ENCODE measurements around the gene IRS1. TPM values are rescaled to one million over a fixed set of nuclear protein-coding genes. Genes with fewer than 3 reads are reported as not detected.
A peak's percentile ranks its signal among the peaks of the same experiment; 100 is the strongest.

IRS1 gene
- polyA plus RNA-seq, 1 donor = 11.7 TPM

DNA sequence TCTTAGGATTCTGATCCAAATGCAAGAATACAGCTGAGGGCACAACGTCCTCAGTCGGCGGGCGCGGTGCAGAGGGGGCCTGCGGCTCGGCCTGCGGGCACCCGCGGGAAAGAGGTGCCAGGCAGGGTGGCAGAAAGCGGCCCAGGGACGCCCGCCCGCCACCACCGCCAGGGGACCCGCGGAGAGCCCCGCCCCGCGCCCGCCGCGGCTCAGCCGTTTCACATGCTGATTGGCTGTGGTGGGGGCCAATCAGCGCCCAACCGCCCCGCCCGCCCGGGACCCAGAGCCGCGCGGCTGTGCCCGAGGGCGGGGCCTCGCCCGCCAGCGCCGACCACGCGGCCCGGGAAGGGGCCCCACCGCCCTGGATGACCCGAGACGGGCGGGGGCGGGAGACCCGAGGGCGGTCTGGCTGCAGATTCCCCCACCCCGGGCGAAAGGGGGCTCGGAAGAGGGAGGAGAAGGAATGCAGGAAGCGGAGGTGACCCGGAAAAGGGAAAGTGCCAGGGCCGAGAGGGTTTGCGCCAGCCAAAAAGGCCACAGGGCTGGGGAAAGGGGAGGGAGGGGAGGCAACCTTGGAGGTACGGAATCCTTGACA is 8.0 kb downstream of the IRS1 start:
- peak; percentile 85 for DNase-seq

DNA sequence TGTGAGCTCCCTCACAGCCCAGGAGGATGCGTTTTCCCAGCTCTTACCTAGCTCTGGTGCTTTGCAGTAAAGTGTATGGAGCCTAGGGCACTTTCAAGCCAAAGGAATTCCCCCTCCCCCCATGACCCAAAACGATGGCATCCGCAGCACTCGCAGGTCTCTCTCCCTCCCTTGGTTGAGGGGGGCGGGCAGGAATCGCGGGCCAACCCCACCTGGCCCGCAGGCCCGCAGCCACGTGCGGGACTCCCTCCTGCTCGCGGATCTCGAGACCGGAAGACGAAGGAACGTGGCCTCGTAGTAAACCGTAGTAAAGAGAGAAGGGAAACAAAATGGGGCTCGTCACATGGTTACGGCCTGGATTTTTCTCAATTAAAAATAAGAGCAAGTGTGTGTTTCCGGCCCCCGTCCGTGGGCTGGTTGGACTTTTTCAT is 8.5 kb downstream of the IRS1 start:
- no peak for DNase-seq

DNA sequence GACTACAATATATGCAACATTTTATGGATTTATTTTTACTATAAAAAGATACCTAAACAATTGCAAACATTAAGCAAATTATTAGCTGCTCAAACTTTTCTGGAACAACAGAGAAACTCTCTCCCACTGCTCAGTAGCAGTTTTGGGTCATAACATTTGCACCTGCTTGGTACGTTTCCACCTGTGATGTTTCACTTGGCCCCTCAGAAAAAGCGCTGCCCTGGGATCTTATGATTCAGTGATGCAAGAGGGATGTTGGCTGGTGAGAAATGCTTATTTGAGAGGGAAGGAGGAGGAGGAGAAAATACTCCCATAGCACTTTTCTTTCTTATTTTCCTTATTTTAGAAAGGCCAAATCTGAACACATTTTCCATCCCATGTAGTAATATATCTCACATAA is 9.2 kb downstream of the IRS1 start:
- DNase-seq = no peak

DNA sequence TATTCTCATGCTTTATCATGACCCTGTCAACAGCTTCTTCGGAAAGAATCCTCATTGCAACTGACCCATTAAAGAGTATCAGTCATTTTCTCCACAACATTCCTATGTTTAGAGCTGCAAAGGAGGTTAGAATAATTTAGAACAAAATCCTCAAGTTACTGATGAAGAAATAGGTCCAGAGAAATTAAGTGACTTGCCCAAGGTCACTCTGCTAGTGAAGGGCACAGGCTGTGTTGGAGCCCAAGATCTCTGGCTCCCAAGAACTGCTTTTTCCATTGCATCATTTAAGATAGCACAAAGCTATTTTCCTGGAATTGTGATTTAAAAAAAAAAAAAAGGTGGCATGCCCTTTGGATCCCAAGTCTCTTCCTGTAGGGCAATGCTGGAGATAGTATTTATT is 9.6 kb downstream of the IRS1 start:
- no peak for DNase-seq

DNA sequence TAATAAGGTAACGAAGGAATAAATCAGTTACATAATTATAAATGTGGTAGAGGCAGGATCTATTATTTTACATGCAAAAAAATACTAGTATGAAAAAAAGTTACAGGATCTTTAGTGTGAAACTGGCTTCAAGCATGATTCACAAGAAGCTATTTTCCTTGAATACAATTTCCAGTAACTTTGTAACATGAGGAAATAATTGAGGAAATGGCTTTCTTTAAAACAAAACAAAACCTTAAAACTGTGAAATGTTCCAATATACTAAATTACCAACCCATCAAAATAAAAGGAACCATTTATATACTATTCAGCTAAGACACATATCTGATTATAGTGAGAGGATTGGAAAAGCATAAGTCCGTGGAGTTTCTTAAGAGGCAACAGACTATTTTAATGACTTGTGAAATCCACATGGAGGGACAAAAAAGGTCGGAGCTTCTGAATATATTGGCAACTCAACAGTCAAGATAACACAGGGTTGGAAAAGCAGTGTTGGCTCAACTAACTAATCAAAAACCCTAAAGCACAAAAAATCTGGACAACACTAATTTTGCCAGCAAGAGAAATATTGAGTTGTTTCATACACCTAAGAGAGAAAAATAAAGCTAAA is 10.6 kb downstream of the IRS1 start:
- no peak for DNase-seq

DNA sequence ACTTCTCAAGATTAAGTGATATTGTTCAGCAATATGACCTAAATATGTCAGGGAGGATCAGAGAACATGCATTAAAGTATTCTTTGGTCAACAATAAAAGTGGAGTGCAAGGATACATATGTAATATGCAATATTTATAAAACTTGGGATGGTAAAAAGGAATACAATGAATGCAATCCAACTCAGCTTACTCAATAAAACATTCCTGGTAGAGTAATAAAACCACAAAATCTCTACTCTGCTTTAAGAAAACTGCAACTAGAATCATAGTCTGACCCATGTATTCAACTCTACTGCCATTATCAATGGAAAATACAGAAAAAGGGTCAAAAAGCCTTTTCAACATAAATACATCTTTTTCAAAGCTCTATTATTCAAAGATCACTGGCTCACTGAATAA is 11.6 kb downstream of the IRS1 start:
- no peak for DNase-seq

DNA sequence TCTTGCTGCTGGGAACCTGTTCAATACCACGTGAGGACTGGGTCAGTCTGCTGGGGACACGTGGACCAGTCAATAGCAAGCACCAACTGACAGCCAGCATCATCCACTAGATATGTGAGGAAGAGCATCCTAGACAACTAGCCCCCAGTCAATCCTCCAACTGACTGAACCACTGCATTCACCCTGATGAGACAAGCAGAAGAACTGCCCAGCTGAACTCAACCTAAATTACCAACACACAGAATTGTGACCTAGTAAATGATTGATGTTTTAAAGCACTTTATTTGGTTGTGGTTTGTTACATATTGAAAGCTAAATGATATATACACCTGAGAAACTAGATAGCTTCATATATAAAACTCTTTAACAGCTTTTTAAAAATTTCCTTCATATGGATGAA is 15.7 kb downstream of the IRS1 start:
- DNase-seq = no peak

DNA sequence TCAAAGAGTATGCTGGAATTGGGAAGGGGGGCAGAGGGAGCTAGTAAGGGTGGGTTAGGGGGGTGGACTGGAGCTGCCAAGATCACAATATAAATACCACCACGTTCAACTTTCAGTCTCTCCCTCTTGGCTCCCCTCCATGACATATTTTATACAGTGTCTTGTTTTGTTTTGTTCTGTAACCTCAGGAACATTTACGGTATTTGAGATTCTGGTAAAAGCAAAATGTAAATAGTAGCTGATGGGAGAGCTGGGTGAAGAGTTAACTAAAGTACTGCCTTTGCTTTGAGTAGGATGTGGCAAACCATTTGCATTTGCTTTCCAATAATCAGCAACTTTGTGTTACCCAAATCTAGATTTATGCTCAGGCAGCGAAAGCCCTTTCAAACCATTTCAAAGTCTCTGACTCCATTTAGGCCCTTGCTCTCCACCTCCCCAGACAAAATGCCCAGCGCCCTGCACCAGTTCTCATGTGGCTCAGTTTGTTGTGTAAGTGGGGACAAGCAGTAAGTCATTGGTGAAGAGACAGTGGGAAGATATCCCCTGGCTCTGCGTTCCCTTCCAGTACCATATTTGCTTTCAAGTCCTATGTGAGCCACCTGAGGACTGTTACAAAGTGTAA is 17.4 kb downstream of the IRS1 start:
- DNase-seq = no peak

DNA sequence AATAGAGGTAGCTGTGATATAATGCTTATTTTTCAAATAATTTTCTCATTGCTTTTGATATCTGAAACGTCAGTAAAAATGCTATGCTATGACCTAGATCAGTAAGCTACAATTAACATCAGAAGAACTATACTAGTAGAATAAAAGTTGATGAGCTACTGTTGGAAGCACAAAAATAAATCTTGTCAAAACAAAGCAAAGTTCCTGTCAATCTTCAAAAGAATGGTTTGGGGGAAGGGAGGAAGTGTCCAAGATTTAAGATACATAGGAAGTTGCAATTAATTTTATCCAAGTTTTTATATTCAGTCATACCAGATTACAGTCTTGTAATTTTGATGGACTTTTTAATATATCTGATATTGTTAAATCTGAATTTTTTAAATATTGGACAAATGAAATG is 19.2 kb downstream of the IRS1 start:
- no peak for DNase-seq

DNA sequence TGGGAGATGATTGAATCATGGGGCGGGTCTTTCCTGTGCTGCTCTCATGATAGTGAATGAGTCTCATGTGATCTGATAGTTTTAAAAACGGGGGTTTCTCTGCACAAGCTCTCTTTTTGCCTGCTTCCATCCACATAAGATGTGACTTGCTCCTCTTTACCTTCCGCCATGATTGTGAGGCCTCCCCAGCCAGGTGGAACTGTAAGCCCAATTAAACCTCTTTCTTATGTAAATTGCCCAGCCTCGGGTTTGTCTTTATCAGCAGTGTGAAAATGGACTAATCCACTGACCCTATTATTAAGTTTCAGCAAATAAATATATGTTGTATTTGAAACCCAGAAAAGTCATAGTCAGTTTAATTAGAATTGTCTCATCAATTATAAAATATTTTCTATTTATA is 22.0 kb downstream of the IRS1 start:
- DNase-seq = no peak

DNA sequence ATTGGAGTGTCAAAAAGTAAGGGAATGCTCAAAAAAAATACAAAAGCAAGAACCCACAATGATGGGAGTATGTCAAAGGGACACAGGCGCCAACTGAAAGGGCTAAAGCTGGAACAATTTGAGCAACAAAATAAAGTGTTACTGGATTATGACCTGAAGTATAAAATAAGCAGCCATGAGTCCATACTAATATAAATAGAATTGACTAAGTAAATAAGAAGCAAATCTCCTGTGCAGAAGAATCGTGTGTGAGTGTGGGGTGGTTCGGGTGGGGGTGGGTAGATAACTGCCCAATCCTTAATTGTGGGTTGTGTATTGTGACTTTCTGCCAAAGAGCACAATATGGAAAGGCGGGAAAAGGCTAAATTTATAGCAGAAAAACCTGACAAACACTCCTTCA is 23.5 kb downstream of the IRS1 start:
- no peak for DNase-seq

DNA sequence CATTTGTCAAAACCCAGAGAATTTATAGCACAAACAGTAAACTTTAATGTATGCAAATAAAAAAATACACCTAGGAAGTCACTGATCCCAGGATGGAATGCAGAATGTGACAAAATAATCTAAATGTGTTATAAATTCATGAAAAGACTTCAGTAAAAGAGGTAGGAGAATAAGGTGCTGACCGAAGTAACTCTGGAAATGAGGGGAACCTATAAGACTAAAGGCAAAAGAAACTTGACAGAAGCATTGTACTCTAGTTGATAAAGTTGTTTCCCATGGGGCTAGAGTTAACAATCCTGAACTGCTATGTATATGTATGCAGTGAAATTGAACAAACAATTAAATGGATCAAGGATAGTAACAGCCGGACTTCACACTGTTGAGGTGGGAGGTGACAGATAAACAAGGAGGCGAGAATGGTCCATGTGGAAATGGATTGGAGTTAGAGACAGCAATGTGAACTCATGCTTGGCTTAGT is 24.5 kb downstream of the IRS1 start:
- DNase-seq = no peak

DNA sequence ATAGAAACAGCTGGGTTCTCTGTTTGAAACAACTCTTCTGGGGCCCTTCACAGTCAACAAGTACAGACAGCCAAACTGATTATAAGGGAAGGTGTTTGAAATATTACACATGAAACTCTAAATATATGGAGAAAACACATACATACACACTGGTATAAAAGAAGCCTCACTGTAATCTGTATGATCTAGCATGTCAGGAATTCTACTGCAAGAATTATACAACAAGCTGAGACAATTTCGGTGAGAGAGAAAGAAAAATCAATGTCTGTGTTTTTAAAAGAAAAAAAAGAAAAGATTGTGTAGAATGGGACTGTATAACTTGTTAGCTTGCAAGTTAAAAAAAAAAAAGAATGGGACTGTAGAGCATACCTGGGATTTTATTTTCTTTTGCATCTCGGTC is 26.3 kb downstream of the IRS1 start:
- DNase-seq = no peak

DNA sequence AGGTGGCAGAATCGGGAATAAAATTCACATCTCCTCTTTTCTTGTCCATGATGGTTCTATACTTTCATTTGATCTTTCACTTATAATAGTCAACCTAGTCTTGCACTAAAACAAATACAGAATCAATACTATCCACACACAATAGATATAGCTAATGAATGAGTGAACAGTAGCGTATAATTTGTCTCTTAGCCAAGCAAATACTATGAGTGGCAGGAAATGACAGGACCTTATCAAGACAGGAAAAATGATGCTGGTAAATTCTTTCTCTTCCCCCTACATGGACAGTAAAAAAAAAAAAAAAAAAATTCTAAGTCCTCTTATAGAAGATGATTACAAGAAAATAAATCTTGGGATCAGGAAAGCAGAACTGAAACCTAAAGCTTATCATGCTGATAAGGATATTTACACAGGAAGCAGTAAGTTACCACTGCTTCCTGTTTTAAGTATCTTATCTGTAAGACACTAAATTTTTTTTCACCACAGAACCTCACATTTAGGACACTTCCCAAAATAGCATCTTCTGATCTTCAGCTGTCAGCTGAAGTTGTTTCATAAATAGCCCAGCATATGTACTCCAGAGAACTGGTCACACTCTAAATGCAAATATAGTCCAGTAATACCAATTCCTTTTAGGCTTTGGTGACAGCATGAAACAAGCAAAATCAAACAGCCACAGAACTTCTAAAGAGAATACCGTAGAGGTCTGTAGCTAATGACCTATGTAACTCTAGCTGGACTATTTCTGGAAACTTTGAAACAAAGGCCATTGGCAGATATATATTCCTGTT is 27.0 kb downstream of the IRS1 start:
- no peak for DNase-seq

DNA sequence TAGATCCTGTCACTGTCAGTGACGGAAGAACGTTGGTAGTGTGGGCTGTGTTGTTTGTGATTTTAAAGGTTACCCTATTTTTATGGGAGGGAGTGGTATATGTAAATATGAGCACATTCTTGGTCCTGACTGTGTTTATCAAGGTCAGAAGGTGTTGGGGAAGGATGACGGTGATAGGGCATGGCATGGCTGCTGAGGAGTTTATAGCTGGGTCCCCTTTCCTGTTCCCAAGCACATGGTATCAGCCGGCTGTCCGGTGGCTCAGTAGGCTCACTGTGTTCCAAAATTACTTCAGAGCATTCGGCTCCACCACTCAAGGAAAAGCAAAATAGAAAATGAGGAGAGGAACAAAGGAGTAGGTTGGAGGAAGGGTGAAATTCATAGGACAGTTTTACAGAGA is 28.6 kb downstream of the IRS1 start:
- DNase-seq = no peak

DNA sequence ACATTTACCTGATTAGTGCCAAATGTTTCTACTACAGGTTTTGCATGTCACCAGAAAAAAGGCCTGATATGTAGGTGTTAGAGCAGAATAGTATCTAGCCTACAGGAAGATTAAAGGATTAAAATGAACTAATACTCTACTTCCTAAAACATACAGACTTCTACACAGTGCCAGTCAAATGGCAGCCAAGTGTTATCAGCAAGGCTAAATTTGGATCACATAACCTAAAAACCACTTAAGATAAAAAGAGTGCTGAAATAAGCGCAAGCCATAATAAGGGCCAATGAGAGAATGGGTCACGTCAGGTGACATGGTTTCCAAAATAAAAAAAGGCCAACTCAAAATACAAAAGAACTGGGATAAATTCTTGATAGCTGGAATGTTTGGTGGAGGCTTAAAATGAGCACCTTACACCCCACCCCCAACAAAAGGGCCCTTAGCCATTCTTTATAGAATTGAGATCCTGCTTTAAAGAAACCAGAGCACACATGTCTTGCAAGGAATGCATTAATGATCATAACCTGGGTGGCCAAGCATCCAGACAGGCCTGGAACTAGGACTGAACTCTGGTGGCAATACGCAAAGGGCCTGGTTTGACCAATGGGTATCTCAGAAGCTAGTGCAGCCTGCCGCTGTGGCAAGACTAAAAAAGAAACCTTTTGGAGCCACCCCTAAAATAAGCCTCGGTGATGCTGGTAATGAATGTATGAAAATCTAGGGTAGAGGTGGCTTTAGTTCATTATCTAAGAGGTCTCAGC is 32.4 kb downstream of the IRS1 start:
- DNase-seq = no peak

DNA sequence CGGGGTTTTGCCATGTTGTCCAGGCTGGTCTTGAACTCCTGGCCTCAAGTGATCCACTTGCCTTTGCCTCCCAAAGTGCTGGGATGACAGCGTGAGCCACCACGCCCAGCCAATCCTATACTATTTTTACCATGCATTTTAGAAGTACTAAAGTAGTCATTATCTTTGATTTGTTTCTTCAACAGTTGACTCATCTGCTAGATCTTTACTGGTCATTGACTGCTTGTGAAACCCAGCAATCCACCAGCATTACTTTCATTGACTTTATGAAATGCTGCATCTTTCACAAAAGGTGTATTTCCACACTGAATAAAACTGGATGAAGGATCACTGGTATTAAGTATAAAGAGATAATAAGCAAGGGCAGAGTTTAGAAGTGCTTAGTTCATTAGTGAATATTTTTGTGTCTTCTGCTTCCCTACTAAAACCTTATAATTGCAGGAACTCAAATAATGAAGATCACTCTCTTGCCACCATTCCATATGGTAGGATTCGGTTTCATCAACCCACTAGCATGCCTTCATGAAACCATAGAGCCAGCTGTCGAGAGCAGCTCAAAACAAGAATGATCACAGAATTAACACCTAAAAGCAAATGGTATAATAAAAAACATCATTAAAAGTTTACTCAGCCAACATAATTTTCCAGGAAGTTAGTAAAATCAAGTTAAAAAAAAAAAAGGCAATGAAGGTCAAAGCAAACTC is 33.1 kb downstream of the IRS1 start:
- DNase-seq = no peak

DNA sequence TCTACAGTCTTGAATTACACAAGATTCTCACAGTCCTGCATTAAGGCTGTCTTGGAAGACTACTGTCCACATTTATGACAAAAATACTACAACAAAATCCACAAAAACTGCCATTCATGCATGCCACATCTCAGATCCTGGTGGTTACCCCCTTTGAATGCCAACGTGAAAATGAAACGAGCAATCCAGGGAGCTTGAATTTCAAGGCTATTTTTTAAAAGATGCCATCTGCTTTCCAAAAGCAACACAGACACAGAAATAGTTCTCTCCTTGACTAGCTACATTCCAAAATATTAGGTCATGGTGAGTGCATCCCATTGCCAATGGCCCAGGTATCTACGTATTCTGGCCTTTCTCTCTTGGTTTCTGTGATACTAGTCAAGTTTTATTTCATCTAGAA is 36.3 kb downstream of the IRS1 start:
- no peak for DNase-seq

DNA sequence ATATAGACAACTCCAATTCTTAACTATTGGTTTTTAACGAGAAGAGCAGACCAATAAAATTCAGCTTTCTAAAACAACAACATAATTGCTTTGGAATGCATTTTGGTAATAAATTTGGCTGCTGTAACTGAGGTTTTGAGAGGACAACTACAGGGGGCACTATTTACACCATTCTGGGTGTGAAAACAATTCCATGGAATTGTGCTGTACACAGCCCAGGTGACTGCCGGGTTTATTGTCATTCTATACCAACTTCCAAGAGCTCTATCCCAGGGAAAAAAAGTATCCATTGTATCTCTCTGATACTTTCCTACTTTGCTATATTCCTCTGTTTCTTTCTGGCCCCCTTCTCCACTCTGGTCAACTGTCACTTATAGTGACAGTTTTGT is 38.4 kb downstream of the IRS1 start:
- DNase-seq = no peak

DNA sequence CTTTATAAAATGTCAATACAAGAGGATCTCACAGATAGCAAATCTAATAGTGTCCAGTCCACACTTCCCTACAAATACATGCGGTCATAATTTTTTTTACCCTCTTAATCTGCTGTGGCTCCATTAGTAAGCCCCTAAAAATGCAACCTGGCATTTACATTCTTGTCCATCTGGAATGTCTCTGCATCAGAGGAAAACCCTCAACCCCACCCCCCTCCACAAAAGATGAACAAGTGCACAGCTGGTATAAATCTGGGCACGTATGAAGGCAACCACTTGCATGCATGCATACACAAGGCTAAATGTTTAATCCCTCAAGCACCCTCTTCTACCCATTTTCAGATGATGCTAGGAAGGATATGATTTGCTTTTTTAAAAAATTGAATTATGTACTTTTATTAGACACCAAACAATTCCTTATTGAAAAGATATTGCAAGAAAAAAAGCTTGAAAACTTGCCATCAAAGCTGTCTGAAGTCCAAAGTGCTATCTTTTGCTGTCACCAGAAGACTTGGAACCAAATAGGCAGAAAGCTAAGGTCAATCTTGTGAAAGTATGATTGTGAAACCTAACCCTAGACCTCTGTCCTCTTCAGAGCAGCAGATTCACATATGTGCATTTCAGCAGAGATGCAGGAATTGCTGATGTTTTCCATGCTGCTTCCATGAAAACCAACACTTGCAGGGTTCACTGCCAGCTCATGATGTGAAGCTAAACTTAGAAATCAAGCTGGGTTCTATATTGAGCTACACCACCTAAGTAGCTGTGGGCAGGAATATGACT is 39.0 kb downstream of the IRS1 start:
- no peak for DNase-seq

DNA sequence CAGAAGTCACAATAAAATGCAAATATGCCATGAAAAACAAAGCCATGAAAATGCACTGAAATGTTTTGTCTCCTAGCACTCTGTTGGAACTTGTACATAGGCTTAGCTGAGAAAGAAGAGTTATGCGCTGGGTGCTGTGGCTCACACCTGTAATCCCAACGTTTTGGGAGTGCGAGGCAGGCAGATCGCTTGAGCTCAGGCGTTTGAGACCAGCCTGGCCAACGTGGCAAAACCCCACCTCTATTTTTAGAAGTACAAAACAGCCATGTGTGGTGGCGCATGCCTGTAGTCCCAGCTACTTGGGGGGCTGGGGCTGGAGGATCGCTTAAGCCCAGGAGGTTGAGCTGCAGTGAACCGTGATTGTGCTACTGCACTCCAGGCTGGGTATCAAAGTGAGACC is 39.9 kb downstream of the IRS1 start:
- DNase-seq = no peak

All from left kidney (tissue), 2 donors.